ENCODE measurements around the gene LYVE1.

GRCh38 chr11:10533323-10533722 lies 35.1 kb downstream of the LYVE1 start:
- TF ChIP-seq POLR2A (IDR thresholded peaks at IDR 0.05; ENCODE audit: low read length) = no peak
- no peak for TF ChIP-seq GATA1 (IDR thresholded peaks at IDR 0.05; ENCODE audit: low read depth, low read length)

Data from erythroblast (primary cell).